Caco-2 (cell line): Measurements from ENCODE around the gene MRPL52. TPM values are rescaled to one million over a fixed set of nuclear protein-coding genes. Genes with fewer than 3 reads are reported as not detected.

ENCODE experiments used
- BruUV-seq: library from RNA; stranded (reverse); fragments of 400-500 nt; replicated peaks from 2 replicates; lab custom pipeline; 2021; lab: Mats Ljungman, UMichigan
- CTCF ChIA-PET: fragments of 300-600 bp; sonication (Branson Sonifier 250); formaldehyde crosslinking; loops from one replicate; lab custom pipeline; 2022; ENCODE audit warnings: antibody characterized with exemption; lab: Charles Lee
- POLR2A ChIA-PET: fragments of 300-600 bp; sonication (Branson Sonifier 250); formaldehyde crosslinking; loops from one replicate; lab custom pipeline; 2022; ENCODE audit warnings: antibody characterized with exemption; lab: Charles Lee
- DNase-seq, 2 experiments: peaks; one replicate each; pipeline versions ENCODE4 v3.0.0 to v3.0.0-alpha.2; 2020 to 2022
- H3K27me3 ChIP-seq: replicated peaks from 2 replicates; pipeline ENCODE4 v1.6.0; 2011; ENCODE audit warnings: low read length; ENCODE audit not compliant: control insufficient read depth, insufficient read depth
- H3K36me3 ChIP-seq: 2 replicates; pipeline ENCODE4 v1.5.1; 2011; ENCODE audit warnings: low read length; ENCODE audit not compliant: control insufficient read depth, insufficient read depth
- H3K4me1 ChIP-seq: fragments of 250-450 bp; sonication (Bioruptor Pico); 2 replicates; pipeline ENCODE4 v1.5.1; 2020; ENCODE audit warnings: mild to moderate bottlenecking
- H3K4me3 ChIP-seq: 2 replicates; pipeline ENCODE4 v1.5.1; 2011; ENCODE audit warnings: low read depth, mild to moderate bottlenecking, control low read depth, low read length
- H3K9me3 ChIP-seq: fragments of 250-450 bp; sonication (Bioruptor Pico); 2 replicates; pipeline ENCODE4 v1.5.1; 2020; ENCODE audit warnings: mild to moderate bottlenecking, moderate library complexity
- H3K27ac Mint-ChIP-seq: one replicate; pipeline ENCODE4 v1.8.0; 2022; ENCODE audit warnings: mixed read lengths; ENCODE audit not compliant: unreplicated experiment
- H3K27me3 Mint-ChIP-seq: one replicate; pipeline ENCODE4 v1.8.0; 2022; ENCODE audit warnings: mixed read lengths; ENCODE audit not compliant: insufficient read depth, unreplicated experiment
- H3K36me3 Mint-ChIP-seq: one replicate; pipeline ENCODE4 v1.8.0; 2022; ENCODE audit warnings: mild to moderate bottlenecking, mixed read lengths; ENCODE audit not compliant: insufficient read depth, unreplicated experiment
- H3K4me1 Mint-ChIP-seq: one replicate; pipeline ENCODE4 v1.8.0; 2022; ENCODE audit warnings: low read depth, mixed read lengths; ENCODE audit not compliant: unreplicated experiment
- H3K4me3 Mint-ChIP-seq: one replicate; pipeline ENCODE4 v1.8.0; 2022; ENCODE audit warnings: mild to moderate bottlenecking, moderate library complexity, mixed read lengths; ENCODE audit not compliant: unreplicated experiment
- H3K9me3 Mint-ChIP-seq: one replicate; pipeline ENCODE4 v1.8.0; 2022; ENCODE audit warnings: mixed read lengths; ENCODE audit not compliant: unreplicated experiment
- CTCF ChIP-seq, 2 experiments: fragments of 200-600 bp in 1 of 2; IDR thresholded peaks; 1 replicate in 1 of 2; 2 replicates in 1 of 2; pipeline versions ENCODE4 v1.5.1 to v1.8.0; 2011 to 2022; ENCODE audit warnings: antibody characterized with exemption in 1 of 2, control low read depth in 1 of 2, inconsistent platforms in 1 of 2, low read depth in 1 of 2, low read length in 1 of 2, mild to moderate bottlenecking in 1 of 2, moderate library complexity in 1 of 2; ENCODE audit not compliant: insufficient read depth in 1 of 2, severe bottlenecking in 1 of 2, unreplicated experiment in 1 of 2
- intact Hi-C: fragments of 100-400 bp; cut with micrococcal nuclease; formaldehyde crosslinking; loops from one replicate; pipeline ENCODE4 v1.10.0; 2022; ENCODE audit not compliant: unreplicated experiment
- total RNA-seq: library from RNA; stranded (reverse); gene quantifications from 2 replicates; pipeline ENCODE4 v1.2.3, GENCODE V29; 2022

Gene MRPL52
- total RNA-seq, 1 experiment from 2014 or later, result 149 TPM

GRCh38 chr14:22807432-22808087 is 22.1 kb upstream of the MRPL52 start:
- BruUV-seq, result TSS peak; percentile 88
- Histone ChIP-seq H3K27me3 (no peaks in the 10 kb centered on the region), H3K4me1 (peaks cover 55% of the 10 kb centered on the region), H3K4me3 (no peak overlapping the region), H3K36me3 (no peaks in the 10 kb centered on the region; the same call in 1 of the 2 replicates), H3K9me3 (no peaks in the 10 kb centered on the region)
- peak; percentile 88 to 93 for DNase-seq
- Mint-ChIP-seq H3K27me3 (no peaks in the 10 kb centered on the region), H3K9me3 (no peaks in the 10 kb centered on the region), H3K4me1 (peaks cover 50% of the 10 kb centered on the region), H3K27ac (peak overlapping the region; percentile 92), H3K36me3 (peaks cover 99% of the 10 kb centered on the region), H3K4me3 (peak overlapping the region; percentile 68)
- intact Hi-C loops, result loop anchor here (1.0 to 5.0 kb wide), 3 partner anchors 8 to 235 kb away; partner anchors contain the start of gene SLC7A7
- no peak for TF ChIP-seq CTCF (IDR thresholded peaks at IDR 0.05; ENCODE audit: insufficient read depth in 1 of 2, low read depth in 1 of 2, low read length in 1 of 2, severe bottlenecking in 1 of 2, unreplicated experiment in 1 of 2)
- ChIA-PET POLR2A (interaction anchor here (0.7 to 1.6 kb wide), 10 partner anchors 8 to 218 kb away, joined by 3 to 18 read pairs (median 6); partner anchors contain the start of genes DAD1, OXA1L and SLC7A7), CTCF (interaction anchor here (0.7 to 1.9 kb wide), 13 partner anchors 8 to 237 kb away, joined by 3 to 28 read pairs (median 5); partner anchors contain the start of genes OXA1L and SLC7A7)

- Histone ChIP-seq H3K36me3 (peaks cover 2% of the 10 kb centered on the region; the same call in 1 of the 2 replicates), H3K27me3 (no peaks in the 10 kb centered on the region), H3K9me3 (no peaks in the 10 kb centered on the region), H3K4me3 (no peak overlapping the region), H3K4me1 (peaks cover 58% of the 10 kb centered on the region)
- peak overlapping the region; percentile 68 for H3K4me3 Mint-ChIP-seq
- DNase-seq, result no peak
- peaks cover 99% of the 10 kb centered on the region for H3K36me3 Mint-ChIP-seq
- ChIA-PET POLR2A (interaction anchor here (0.6 to 1.6 kb wide), 3 partner anchors 11 to 237 kb away, joined by 15 to 18 read pairs (median 15); no protein-coding TSS in a partner anchor), CTCF (interaction anchor here (1.3 kb wide), 1 partner anchor 42 kb away, joined by 7 read pairs; the partner anchor contains the start of gene OXA1L)
- intact Hi-C loops, result loop anchor here (5.0 kb wide), 1 partner anchor 236 kb away; no protein-coding TSS in a partner anchor
- no TSS peak for BruUV-seq
- peaks cover 44% of the 10 kb centered on the region for H3K4me1 Mint-ChIP-seq
- no peaks in the 10 kb centered on the region for H3K9me3 Mint-ChIP-seq
- peak overlapping the region; percentile 92 for H3K27ac Mint-ChIP-seq
- TF ChIP-seq CTCF (IDR thresholded peaks at IDR 0.05; ENCODE audit: insufficient read depth in 1 of 2, low read depth in 1 of 2, low read length in 1 of 2, severe bottlenecking in 1 of 2, unreplicated experiment in 1 of 2), result no peak
- no peaks in the 10 kb centered on the region for H3K27me3 Mint-ChIP-seq
Measured at GRCh38 chr14:22808388-22809209, 21.1 kb upstream of the MRPL52 start.

GRCh38 chr14:22811722-22812121 is 18.0 kb upstream of the MRPL52 start:
- Mint-ChIP-seq H3K27me3 (no peaks in the 10 kb centered on the region), H3K27ac (no peak overlapping the region), H3K4me3 (peak overlapping the region; percentile 63), H3K9me3 (no peaks in the 10 kb centered on the region), H3K4me1 (peaks cover 42% of the 10 kb centered on the region), H3K36me3 (peaks cover 91% of the 10 kb centered on the region)
- Histone ChIP-seq H3K4me1 (peaks cover 55% of the 10 kb centered on the region), H3K9me3 (no peaks in the 10 kb centered on the region), H3K27me3 (no peaks in the 10 kb centered on the region), H3K4me3 (no peak overlapping the region), H3K36me3 (peaks cover 2% of the 10 kb centered on the region; the same call in 1 of the 2 replicates)
- no peak for TF ChIP-seq CTCF (IDR thresholded peaks at IDR 0.05; ENCODE audit: insufficient read depth in 1 of 2, low read depth in 1 of 2, low read length in 1 of 2, severe bottlenecking in 1 of 2, unreplicated experiment in 1 of 2)
- intact Hi-C loops, result no loop called here
- DNase-seq, result no peak
- CTCF ChIA-PET, result interaction anchor here (0.6 to 0.7 kb wide), 2 partner anchors 49 to 256 kb away, joined by 3 read pairs; no protein-coding TSS in a partner anchor
- no TSS peak for BruUV-seq
- POLR2A ChIA-PET, result interaction anchor here (1.1 kb wide), 1 partner anchor 25 kb away, joined by 12 read pairs; no protein-coding TSS in a partner anchor
